ENCODE data around the gene APOC3.

The APOC3 gene

GRCh38 chr11:116876656-116877055 is 46.9 kb downstream of the APOC3 start:
- no peak for DNase-seq (ENCODE audit: low read depth)

- DNase-seq (ENCODE audit: low read depth): no peak
These were observed 50.3 kb downstream of the APOC3 start for GRCh38 chr11:116879800-116880625.

GRCh38 chr11:116881143-116881542 is 51.4 kb downstream of the APOC3 start:
- no peak for DNase-seq (ENCODE audit: low read depth)

GRCh38 chr11:116882386-116882785 is 52.7 kb downstream of the APOC3 start:
- DNase-seq (ENCODE audit: low read depth): no peak
